Activated gamma-delta T cell (primary cell): ENCODE measurements around the gene YWHAE.
A peak's percentile ranks its signal among the peaks of the same experiment; 100 is the strongest.
"Not testable (repeated sequence)": the region's sequence is repeated elsewhere in the genome, so short reads cannot be mapped to it uniquely, and the experiment has no call there.

Source experiments
- DNase-seq: peaks from one replicate; lab custom pipeline; 2025; lab: John Stamatoyannopoulos, UW

The YWHAE gene

DNA sequence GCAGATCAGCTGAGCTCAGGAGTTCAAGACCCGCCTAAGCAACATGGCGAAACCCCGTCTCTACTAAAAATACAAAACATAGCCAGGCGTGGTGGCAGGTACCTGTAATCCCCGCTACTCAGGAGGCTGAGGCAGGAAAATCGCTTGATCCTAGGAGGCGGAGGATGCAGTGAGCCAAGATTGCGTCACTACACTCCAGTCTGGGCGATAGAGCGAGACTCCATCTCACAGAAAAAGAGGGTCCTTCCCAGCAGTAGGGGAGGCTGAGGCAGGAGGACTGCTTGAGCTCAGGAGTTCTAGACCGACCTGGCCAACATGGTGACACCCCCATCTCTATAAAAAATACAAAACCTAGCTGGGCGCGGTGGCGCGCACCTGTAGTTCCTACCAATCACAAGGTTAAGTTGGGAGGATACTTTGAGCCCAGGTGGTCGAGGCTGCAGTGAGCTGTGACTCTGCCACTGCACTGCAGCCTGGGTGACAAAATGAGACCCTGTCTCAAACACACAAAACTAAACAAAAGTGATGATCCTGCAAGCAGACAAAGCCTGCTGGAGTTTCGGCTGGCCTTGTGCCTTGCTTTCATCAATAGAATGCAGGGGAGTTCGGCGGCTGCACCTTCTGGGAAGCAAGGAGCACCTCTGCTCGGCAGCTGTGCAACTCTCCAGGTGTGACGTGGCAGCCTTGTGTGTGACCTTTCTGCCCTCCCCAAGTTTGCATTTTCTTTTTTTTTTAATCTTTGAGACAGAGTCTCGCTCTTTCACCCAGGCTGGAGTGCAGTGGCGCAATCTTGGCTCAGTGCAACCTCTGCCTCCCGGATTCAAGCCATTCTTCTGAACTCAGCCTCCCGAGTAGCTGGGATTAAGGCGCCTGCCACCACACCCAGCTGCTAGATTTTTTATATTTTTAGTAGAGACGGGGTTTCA is 12.4 kb upstream of the YWHAE start:
- DNase-seq = no peak

DNA sequence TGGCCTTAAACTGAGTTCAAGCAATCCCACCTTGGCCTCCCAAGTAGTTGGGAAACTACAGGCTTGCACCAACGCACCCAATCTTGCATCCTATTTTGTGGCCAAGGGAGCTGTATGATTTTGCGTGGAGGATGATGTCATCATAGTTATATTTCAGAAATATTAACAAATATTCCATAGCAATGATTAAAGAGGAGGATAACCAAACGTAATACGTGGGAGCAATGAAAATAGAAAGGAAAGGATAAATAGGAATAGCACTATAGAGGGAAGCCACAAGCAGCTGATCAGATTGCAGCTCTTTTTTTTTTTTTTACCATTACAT is 2.2 kb upstream of the YWHAE start:
- no peak for DNase-seq

DNA sequence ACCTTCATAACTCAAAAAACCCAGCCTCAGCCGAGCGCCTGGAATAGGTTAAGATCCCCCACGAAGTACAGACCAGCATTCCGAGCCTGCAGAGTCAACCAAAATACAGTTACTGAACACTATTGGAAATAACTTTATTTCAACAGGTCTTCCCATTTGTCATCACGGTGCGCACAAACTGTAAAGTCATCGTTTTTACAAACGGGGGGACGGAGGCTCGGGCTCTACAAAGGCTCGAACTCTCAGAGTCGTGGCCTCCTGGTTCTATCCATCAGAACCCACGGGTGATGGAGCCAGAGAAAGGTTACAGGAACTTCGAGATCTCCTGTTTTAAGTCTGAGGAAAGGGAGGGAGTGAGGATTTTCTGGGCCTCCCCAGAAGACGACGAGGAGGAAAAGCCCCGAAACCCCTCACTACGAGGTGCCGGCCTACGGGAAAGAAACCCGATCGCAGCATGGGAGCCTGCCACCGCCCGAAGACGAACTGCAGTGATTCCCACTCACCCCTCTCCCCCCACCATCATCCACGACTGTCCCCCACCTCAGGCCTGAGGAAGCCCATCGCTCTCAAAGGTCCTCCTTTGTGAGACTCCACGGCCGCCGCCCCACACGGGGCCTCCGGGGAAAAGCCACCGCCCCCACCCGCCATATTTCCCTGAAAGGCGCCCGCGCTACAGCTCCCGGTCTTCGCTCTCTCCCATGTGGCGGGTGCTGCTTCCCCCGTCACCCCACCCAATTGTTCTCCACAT is 917 bp downstream of the YWHAE start:
- peak; percentile 28 for DNase-seq

DNA sequence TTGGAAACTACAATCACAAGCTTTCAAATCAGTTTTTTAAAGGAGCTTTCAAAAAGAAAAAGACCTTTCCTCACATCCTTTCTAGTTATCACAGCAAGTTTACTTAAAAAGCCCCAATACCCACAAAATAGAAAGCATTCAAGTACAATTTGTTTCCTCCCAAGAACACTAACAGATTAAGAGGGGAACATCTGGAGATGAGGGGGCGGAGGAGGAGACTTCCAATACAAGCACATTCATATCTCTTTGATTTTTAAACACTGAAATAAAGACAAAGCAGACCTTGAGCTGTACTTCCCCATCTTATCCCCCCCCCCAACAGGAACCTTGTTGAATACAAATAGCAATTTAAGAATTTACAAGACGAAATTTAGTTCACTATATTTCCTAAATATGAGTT is 2.0 kb downstream of the YWHAE start:
- no peak for DNase-seq

DNA sequence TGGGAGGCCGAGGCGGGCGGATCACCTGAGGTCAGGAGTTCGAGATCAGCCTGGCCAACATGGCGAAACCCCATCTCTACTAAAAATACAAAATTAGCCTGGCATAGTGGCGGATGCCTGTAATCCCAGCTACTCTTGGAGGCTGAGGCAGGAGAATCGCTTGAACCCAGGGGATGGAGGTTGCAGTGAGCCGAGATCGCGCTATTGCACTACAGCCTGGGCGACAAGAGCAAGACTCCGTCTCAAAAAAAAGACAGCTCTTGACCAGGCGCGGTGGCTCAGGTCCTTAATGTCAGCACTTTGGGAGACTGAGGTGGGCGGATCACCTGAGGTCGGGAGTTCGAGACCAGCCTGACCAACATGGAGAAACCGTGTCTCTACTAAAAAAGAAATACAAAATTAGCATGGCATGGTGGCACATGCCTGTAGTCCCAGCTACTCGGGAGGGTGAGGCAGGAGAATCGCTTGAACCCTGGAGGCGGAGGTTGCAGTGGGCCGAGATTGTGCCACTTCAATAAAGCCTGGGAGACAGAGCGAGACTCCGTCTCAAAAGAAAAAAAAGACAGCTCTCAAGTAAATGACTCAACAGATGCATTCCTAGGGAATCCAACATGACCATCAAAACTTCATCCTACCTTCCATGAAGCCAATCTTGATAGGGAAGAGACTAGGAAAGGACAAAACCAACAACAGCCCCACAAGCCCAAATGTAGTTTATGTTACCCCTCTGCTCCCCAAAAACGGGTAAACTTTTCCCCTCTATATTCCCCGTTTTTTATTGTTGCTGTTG is 4.0 kb downstream of the YWHAE start:
- not testable (repeated sequence) for DNase-seq

GRCh38 chr17:1391577-1391976 is 8.4 kb downstream of the YWHAE start:
- no peak for DNase-seq

- no peak for DNase-seq
Measured at GRCh38 chr17:1390432-1391367, 9.3 kb downstream of the YWHAE start.

DNA sequence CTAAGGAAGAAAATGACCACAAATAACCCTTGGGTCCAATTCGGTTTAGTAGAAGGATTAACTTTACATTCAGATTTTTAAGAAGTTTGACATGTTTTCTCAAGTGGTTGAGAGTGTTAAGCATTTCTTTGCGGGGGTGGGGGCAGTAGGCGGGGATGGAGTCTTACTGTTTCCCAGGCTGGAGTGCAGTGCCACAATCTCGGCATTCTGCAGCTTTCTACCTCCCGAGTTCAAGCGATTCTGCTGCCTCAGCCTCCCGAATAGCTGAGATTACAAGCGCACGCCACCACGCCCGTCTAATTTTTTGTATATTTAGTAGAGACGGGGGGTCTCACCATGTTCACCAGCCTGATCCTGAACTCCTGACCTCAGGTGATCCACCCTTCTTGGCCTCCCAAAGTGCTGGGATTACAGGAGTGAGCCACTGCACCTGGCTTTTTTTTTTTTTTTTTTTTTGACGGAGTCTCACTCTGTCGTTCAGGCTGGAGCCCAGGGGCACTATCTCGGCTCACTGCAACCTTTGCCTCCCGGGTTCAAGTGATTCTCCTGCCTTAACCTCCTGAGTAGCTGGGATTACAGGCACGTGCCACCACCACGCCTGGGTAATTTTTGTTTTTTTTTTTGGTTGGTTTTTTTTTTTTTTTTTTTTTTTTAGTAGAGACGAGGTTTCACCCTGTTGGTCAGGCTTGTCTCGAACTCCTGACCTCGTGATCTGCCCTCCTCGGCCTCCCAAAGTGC is 12.4 kb downstream of the YWHAE start:
- not testable (repeated sequence) for DNase-seq

GRCh38 chr17:1386675-1387190 is 13.3 kb downstream of the YWHAE start:
- DNase-seq = not testable (repeated sequence)

GRCh38 chr17:1386265-1386664 is 13.8 kb downstream of the YWHAE start:
- no peak for DNase-seq

DNA sequence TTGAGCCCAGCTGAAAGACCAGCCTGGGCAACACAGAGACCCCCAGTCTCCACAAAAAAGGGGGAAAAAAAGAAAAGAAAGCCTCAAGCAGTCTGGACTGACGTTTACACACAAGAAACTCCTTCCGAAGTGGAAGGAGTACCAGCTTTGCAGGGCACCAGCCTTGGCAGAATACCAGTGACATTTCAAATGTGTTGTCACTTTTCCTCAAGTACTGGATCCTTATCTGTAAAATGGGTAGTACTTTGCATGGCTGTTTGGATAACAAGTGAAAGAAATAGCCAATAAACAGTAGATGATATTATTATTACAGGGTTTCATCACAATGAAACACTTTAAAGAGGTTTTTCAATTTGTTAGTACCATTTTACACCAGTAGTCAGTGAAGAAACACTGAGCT is 14.2 kb downstream of the YWHAE start:
- no peak for DNase-seq

- no peak for DNase-seq
Measured at GRCh38 chr17:1384905-1385435, 15.1 kb downstream of the YWHAE start.

GRCh38 chr17:1379930-1380313 is 20.1 kb downstream of the YWHAE start:
- no peak for DNase-seq

- DNase-seq = no peak
Measured at GRCh38 chr17:1379208-1379929, 20.7 kb downstream of the YWHAE start.

DNA sequence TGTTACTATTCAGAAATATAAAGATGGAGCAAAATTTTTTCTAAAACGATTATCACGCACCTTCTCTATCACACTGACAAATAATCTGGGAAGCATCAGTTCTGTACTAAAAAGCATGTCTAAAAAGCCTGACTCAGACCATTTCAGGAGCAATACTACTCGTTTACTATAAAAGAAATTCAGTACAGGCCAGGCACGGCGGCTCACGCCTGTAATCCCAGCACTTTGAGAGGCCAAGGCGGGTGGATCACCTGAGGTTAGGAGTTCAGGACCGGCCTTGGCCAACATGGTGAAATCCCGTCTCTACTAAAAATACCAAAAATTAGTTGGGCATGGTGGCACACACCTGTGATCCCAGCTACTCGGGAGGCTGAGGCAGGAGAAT is 21.6 kb downstream of the YWHAE start:
- DNase-seq = not testable (repeated sequence)

GRCh38 chr17:1377334-1377733 is 22.7 kb downstream of the YWHAE start:
- DNase-seq = no peak

GRCh38 chr17:1376061-1376460 is 24.0 kb downstream of the YWHAE start:
- no peak for DNase-seq

DNA sequence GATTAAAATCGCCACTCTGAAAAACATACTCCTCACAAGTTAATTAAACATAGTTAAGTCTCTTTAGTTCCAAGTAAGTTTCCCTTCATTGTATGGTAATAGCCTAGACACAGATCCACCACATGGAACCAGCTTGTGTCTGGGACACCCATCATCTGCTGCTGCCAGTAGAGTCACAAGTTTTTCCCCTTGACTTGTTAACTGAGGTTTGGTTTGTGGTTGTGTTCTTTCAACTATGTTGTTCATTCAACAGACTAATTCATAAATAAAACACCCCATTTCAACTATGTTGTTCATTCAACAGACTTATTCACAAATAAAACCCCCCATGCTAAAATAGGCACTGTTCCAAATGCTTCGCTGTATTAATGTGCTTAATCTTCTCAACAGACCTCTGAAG is 24.4 kb downstream of the YWHAE start:
- DNase-seq = no peak

DNA sequence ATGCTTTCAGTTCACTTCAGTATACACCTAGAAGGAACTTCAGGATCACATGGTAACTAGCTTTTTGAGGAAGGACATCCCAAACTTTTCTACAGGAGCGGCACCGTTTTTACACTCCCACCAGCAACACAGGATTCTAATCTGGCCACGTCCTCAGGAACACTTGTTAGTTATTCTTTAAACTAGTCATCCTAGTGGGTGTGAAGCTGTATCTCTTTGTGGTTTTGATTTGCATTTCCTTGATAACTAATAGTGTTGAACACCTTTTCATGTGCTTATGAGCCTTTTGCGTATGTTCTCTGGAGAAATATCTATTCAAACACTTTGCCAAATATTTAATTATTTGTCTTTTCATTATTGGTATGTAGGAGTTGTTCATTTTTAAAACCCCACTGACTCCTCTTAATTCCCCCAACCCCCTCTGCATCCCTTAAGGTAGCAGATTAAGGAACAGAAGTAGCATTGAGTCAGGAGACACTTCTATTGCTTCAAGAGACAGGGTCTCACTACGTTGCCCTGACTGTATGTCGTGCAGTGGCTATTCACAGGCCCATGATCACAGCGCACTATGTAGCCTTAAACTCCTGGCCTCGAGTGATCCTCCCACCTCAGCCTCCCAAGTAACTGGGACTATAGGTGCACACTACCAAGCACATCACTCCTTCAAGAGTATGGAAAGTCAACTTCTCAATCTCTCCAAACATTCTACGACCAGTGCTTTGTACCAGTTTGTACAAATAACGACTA is 25.4 kb downstream of the YWHAE start:
- DNase-seq = no peak
